Ovary (tissue), 9 donors: ENCODE results near the gene EMP2. TPM values are rescaled to one million over a fixed set of nuclear protein-coding genes. Genes with fewer than 3 reads are reported as not detected.

ENCODE experiments used
- DNase-seq, 5 donors: peaks; one replicate each; pipeline ENCODE4 v3.0.0-alpha.2; 2019 to 2020
- H3K27ac ChIP-seq, 2 donors: fragments of 200-600 bp; one replicate each; pipeline versions ENCODE4 v1.5.1 to v1.8.0; 2019 to 2022
- H3K27me3 ChIP-seq: fragments of 200-600 bp; one replicate; pipeline ENCODE4 v1.8.0; 2022
- H3K36me3 ChIP-seq: fragments of 200-600 bp; sonication (generic); one replicate; pipeline ENCODE4 v1.5.1; 2019
- H3K4me1 ChIP-seq: one replicate; pipeline ENCODE4 v1.8.1; 2013; ENCODE audit warnings: mild to moderate bottlenecking, moderate library complexity; ENCODE audit not compliant: insufficient read depth
- H3K4me3 ChIP-seq: fragments of 200-600 bp; sonication (generic); one replicate; pipeline ENCODE4 v1.5.1; 2017
- H3K9me3 ChIP-seq, 2 donors: fragments of 200-600 bp in 1 of 2; sonication (generic) in 1 of 2; one replicate each; pipeline versions ENCODE4 v1.5.1 to v1.8.1; 2013 to 2019; ENCODE audit warnings: mild to moderate bottlenecking in 1 of 2, moderate library complexity in 1 of 2
- CTCF ChIP-seq, 3 donors: fragments of 450-650 bp in 2 of 3; fragments of 200-600 bp in 1 of 3; IDR thresholded peaks; one replicate each; pipeline versions ENCODE4 v1.5.1 to v1.8.0; 2016 to 2022; ENCODE audit warnings: antibody characterized with exemption in 3 of 3, mild to moderate bottlenecking in 1 of 3
- EP300 ChIP-seq: sonication (generic); formaldehyde crosslinking; IDR thresholded peaks from one replicate; pipeline ENCODE4 v1.6.1; 2017; ENCODE audit warnings: antibody characterized with exemption
- POLR2A ChIP-seq: fragments of 450-650 bp; IDR thresholded peaks from one replicate; pipeline ENCODE4 v1.6.1; 2017; ENCODE audit warnings: antibody characterized with exemption, mild to moderate bottlenecking, moderate library complexity
- WGBS, 3 donors: extraction: QIAGEN DNeasy Blood & Tissue Kit in 1 of 3; methylation state at CpG; one replicate each; pipeline versions ENCODE4 v1.1.5 to v1.1.7; 2013 to 2017; 5-methylcytosine and 5-hydroxymethylcytosine counted together
- intact Hi-C, 4 donors: fragments of 100-400 bp; cut with DNase I; formaldehyde crosslinking; loops; one replicate each; pipeline versions ENCODE4 v1.11.0 to v1.15.1; 2022 to 2023
- polyA plus RNA-seq, 2 donors: library from polyadenylated mRNA; stranded (reverse); fragments of 200-250 nt in 1 of 2; fragments of 350-450 nt in 1 of 2; fragmentation: Illumina TruSeq in 1 of 2; extraction: RNeasy Lipid Tissue Mini Kit (QIAGEN cat#74804) in 1 of 2; gene quantifications; one replicate each; pipeline ENCODE4 v1.2.3, GENCODE V29; 2013 to 2014
- total RNA-seq, 7 donors: library from RNA; depleted of rRNA in 2 of 7; stranded (reverse); fragments of >200 nt in 2 of 7; fragmentation: NEBNext Ultra II Directional in 3 of 7; extraction: Animal tissue kit (Norgen Biotek cat#: 25700) in 3 of 7; gene quantifications; one replicate each; pipeline versions ENCODE4 v1.1.0 to v1.2.4, GENCODE V29; 2016 to 2023
- donor health status: DM: no; HTN: no; CAD: no; lungs with moderate emphysema.
- donor health status: DM: no; HTN: no; CAD: no.
- donor health status: Bipolar disorder and iron deficiency.
- donor health status: DM: yes; HTN: yes; CAD: no.
- donor health status: DM: no; HTN: no; CAD: no.
- donor health status: DM: yes; HTN: yes; CAD: no.

The EMP2 gene
- total and polyA plus RNA-seq, 9 donors: 38.9 to 114 (median 83.0) TPM

- Histone ChIP-seq H3K27ac (no peak overlapping the region), H3K4me1 (peaks cover 6% of the 10 kb centered on the region), H3K27me3 (no peaks in the 10 kb centered on the region), H3K9me3 (no peaks in the 10 kb centered on the region), H3K36me3 (no peaks in the 10 kb centered on the region), H3K4me3 (no peak overlapping the region)
- TF ChIP-seq POLR2A (no peak), CTCF (IDR thresholded peaks at IDR 0.05) (no peak), EP300 (no peak)
- intact Hi-C loops: loop anchor here in 1 of 4 donors (10.0 kb wide), 1 partner anchor 85 kb away; no protein-coding TSS in a partner anchor
- peak in 1 of 5 donors; percentile 51 for DNase-seq
- 49 to 66% (median 51%) methylated on average over 25 of the region's 25 CpGs for WGBS, 3 donors
Measured at GRCh38 chr16:10619271-10619849, 39.0 kb upstream of the EMP2 start.

- intact Hi-C loops: loop anchor here in 1 of 4 donors (10.0 kb wide), 1 partner anchor 86 kb away; no protein-coding TSS in a partner anchor
- H3K36me3 ChIP-seq: no peaks in the 10 kb centered on the region
- H3K9me3 ChIP-seq: no peaks in the 10 kb centered on the region
- H3K4me3 ChIP-seq: no peak overlapping the region
- no peak overlapping the region for H3K27ac ChIP-seq
- H3K27me3 ChIP-seq: no peaks in the 10 kb centered on the region
- TF ChIP-seq CTCF (IDR thresholded peaks at IDR 0.05) (no peak), POLR2A (no peak), EP300 (no peak)
- peaks cover 6% of the 10 kb centered on the region for H3K4me1 ChIP-seq
- no peak for DNase-seq
- WGBS, 3 donors: 68 to 78% (median 74%) methylated on average over 13 of the region's 13 CpGs
Measured at GRCh38 chr16:10618710-10619209, 38.4 kb upstream of the EMP2 start.

GRCh38 chr16:10617662-10618420 is 37.4 kb upstream of the EMP2 start:
- Histone ChIP-seq H3K9me3 (no peaks in the 10 kb centered on the region), H3K36me3 (no peaks in the 10 kb centered on the region), H3K27ac (no peak overlapping the region), H3K27me3 (no peaks in the 10 kb centered on the region), H3K4me1 (peaks cover 6% of the 10 kb centered on the region), H3K4me3 (no peak overlapping the region)
- intact Hi-C loops: loop anchor here in 1 of 4 donors (10.0 kb wide), 1 partner anchor 87 kb away; no protein-coding TSS in a partner anchor
- 67 to 74% (median 72%) methylated on average over 12 of the region's 12 CpGs for WGBS, 3 donors
- no peak for TF ChIP-seq CTCF (IDR thresholded peaks at IDR 0.05)
- no peak for TF ChIP-seq POLR2A
- TF ChIP-seq EP300: no peak
- no peak for DNase-seq

GRCh38 chr16:10616756-10617640 is 36.6 kb upstream of the EMP2 start:
- Histone ChIP-seq H3K9me3 (no peaks in the 10 kb centered on the region), H3K36me3 (no peaks in the 10 kb centered on the region), H3K4me3 (no peak overlapping the region), H3K27me3 (no peaks in the 10 kb centered on the region), H3K4me1 (peaks cover 6% of the 10 kb centered on the region), H3K27ac (no peak overlapping the region)
- DNase-seq: peak; percentile 37 to 62 (median 59)
- no peak for TF ChIP-seq EP300
- TF ChIP-seq POLR2A: no peak
- no peak for TF ChIP-seq CTCF (IDR thresholded peaks at IDR 0.05)
- intact Hi-C loops: loop anchor here in 1 of 4 donors (10.0 kb wide), 1 partner anchor 88 kb away; no protein-coding TSS in a partner anchor
- 26 to 31% (median 26%) methylated on average over 14 of the region's 14 CpGs for whole genome bisulfite sequencing, 3 donors
